ENCODE results near the gene HLA-DQB1. TPM values are rescaled to one million over a fixed set of nuclear protein-coding genes. Genes with fewer than 3 reads are reported as not detected.

HLA-DQB1 gene
- total and polyA plus RNA-seq, 2 donors (not counting 3 experiments of a cell fraction or from before 2014, with no cell fraction given) = not detected

DNA sequence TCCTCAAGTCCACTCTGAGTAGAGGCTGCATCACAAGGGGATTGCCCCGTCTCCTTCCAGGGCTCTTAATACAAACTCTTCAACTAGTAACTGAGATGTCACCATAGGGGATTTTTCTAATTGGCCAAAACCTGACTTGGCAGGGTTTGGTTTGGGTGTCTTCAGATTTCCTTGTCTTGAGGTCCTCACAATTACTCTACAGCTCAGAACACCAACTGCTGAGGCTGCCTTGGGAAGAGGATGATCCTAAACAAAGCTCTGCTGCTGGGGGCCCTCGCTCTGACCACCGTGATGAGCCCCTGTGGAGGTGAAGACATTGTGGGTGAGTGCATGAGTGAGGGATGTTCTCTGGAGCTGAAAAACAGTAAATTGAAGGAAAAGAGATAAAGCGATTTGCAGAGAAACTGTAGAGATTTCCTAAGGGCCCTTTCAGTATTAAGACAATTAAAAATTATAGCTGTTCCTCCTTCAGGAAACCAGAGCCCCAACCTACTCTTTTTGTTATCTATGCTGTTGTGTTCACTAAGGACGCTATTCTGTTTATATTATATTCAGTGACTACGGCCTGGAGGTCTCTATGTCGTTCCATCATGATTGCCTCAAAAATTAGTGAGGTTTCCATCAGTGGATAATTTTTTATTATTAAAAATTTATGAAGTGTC lies 29.1 kb downstream of the HLA-DQB1 start, which contains the start of gene HLA-DQA1:
Gene HLA-DQA1, plus strand, starts transcription at position 188 of the 662 bp plus-strand sequence. Its CDS starts 53 bp downstream, at position 241.
- no TSS peak for BruUV-seq (replicated peaks)
- H3K27ac ChIP-seq (ENCODE audit: insufficient read depth, low read depth, low read length) = no peak within 1 kb of the TSS
- intact Hi-C loops (cut with micrococcal nuclease) = no loop called here
- dilution Hi-C loops (cut with MboI; ENCODE audit: extremely low pct_ligation_motif_present, low sequenced_read_pairs) = no loop called here
- H3K9me1 ChIP-seq (replicated peaks; ENCODE audit: control insufficient read depth, extremely low read depth, insufficient read depth, low read length) = no peaks in the 10 kb centered on the region
- POLR2A ChIA-PET = no interaction called here
- no peak within 1 kb of the TSS for H2AFZ ChIP-seq (ENCODE audit: low read depth, low read length)
- H3K4me3 ChIP-seq (replicated peaks in 1 of 3; ENCODE audit: insufficient read depth in 1 of 3, low read depth in 1 of 3, low read length in 3 of 3) = no peak within 1 kb of the TSS
- no peak within 1 kb of the TSS for H3K9ac ChIP-seq (replicated peaks; ENCODE audit: extremely low read depth, insufficient read depth, low read length)
- TF ChIP-seq, protein P1, sequence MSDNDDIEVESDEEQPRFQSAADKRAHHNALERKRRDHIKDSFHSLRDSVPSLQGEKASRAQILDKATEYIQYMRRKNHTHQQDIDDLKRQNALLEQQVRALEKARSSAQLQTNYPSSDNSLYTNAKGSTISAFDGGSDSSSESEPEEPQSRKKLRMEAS (IDR thresholded peaks at IDR 0.05; ENCODE audit: insufficient read depth, insufficient read length) = no peak
- no peak for TF ChIP-seq MYC (IDR thresholded peaks at IDR 0.05; ENCODE audit: low read depth, low read length)
- no peaks in the 10 kb centered on the region for H3K79me2 ChIP-seq (ENCODE audit: control insufficient read depth, insufficient read depth, low read length)
- DNase-seq (ENCODE audit: low read depth, low spot score) (no peak), FAIRE-seq (no peak)
- no peaks in the 10 kb centered on the region for H3K4me1 ChIP-seq (ENCODE audit: control insufficient read depth, extremely low read depth, insufficient read depth, low read length)
- CTCF ChIA-PET = interaction anchor here (1.3 kb wide), 1 partner anchor 15 kb away, joined by 5 read pairs; no protein-coding TSS in a partner anchor
- H3K4me2 ChIP-seq (ENCODE audit: insufficient read depth, low read length) = no peak within 1 kb of the TSS
- H3K27me3 ChIP-seq (ENCODE audit: control insufficient read depth in 2 of 2, insufficient read depth in 2 of 2, low read length in 2 of 2) = peaks cover 0 to 4% of the 10 kb centered on the region in 2 experiments
- no peaks in the 10 kb centered on the region for H3K36me3 ChIP-seq (ENCODE audit: control insufficient read depth in 2 of 2, extremely low read depth in 1 of 2, insufficient read depth in 2 of 2, low read length in 2 of 2)
- H4K20me1 ChIP-seq (replicated peaks; ENCODE audit: control insufficient read depth, extremely low read depth, insufficient read depth, low read length) = no peaks in the 10 kb centered on the region
- no peaks in the 10 kb centered on the region for H3K9me3 ChIP-seq (replicated peaks; ENCODE audit: control insufficient read depth, insufficient read depth, low read length)

DNA sequence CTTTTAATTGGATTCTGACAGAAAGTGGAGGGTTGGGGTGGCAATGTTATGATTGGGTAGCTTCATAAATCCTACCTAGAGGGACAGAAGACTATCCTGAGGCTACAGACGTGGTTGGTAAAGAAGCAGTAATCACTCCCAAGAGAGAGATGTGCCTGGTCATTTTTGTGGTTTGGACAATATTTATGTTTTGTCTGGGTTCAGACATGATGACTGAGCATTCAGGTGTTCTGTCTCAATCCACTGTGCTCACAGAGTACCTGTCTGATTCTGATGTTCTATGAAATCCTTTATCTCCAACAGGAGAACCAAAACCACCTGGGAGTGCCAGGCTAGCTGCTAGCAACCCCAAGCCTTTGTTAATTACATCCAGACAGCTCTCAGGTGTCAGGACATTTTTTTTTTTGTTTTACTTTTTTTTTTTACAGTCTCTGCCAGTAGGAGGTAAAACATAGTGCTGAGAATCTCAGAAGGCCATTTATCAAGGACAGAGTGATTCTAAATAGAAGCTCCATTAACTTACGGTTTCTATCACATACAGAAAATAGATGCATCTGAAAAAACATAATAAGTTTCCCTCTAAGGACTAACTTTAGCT lies 30.8 kb downstream of the HLA-DQB1 start:
- Histone ChIP-seq H3K4me1 (ENCODE audit: control insufficient read depth, extremely low read depth, insufficient read depth, low read length) (no peaks in the 10 kb centered on the region), H3K36me3 (ENCODE audit: control insufficient read depth in 2 of 2, extremely low read depth in 1 of 2, insufficient read depth in 2 of 2, low read length in 2 of 2) (no peaks in the 10 kb centered on the region), H3K9me1 (replicated peaks; ENCODE audit: control insufficient read depth, extremely low read depth, insufficient read depth, low read length) (no peaks in the 10 kb centered on the region), H3K9ac (replicated peaks; ENCODE audit: extremely low read depth, insufficient read depth, low read length) (no peak overlapping the region), H4K20me1 (replicated peaks; ENCODE audit: control insufficient read depth, extremely low read depth, insufficient read depth, low read length) (no peaks in the 10 kb centered on the region), H3K79me2 (ENCODE audit: control insufficient read depth, insufficient read depth, low read length) (no peaks in the 10 kb centered on the region), H3K4me3 (replicated peaks in 1 of 3; ENCODE audit: insufficient read depth in 1 of 3, low read depth in 1 of 3, low read length in 3 of 3) (no peak overlapping the region), H3K27ac (ENCODE audit: insufficient read depth, low read depth, low read length) (no peak overlapping the region), H3K9me3 (replicated peaks; ENCODE audit: control insufficient read depth, insufficient read depth, low read length) (no peaks in the 10 kb centered on the region), H3K4me2 (ENCODE audit: insufficient read depth, low read length) (no peak overlapping the region), H2AFZ (ENCODE audit: low read depth, low read length) (no peak overlapping the region), H3K27me3 (ENCODE audit: control insufficient read depth in 2 of 2, insufficient read depth in 2 of 2, low read length in 2 of 2) (peaks cover 0 to 4% of the 10 kb centered on the region in 2 experiments)
- TF ChIP-seq, protein P1 (IDR thresholded peaks at IDR 0.05; ENCODE audit: insufficient read depth, insufficient read length) = no peak
- no peak for TF ChIP-seq FOS (IDR thresholded peaks at IDR 0.05; ENCODE audit: borderline replicate concordance, insufficient read depth, low read length)
- no peak for TF ChIP-seq POLR2AphosphoS5 (IDR thresholded peaks at IDR 0.05; ENCODE audit: insufficient read depth, low read depth, low read length)
- no peak for TF ChIP-seq JUN (IDR thresholded peaks at IDR 0.05; ENCODE audit: borderline replicate concordance, insufficient read depth, insufficient read length, low read depth)
- TF ChIP-seq, protein P2, sequence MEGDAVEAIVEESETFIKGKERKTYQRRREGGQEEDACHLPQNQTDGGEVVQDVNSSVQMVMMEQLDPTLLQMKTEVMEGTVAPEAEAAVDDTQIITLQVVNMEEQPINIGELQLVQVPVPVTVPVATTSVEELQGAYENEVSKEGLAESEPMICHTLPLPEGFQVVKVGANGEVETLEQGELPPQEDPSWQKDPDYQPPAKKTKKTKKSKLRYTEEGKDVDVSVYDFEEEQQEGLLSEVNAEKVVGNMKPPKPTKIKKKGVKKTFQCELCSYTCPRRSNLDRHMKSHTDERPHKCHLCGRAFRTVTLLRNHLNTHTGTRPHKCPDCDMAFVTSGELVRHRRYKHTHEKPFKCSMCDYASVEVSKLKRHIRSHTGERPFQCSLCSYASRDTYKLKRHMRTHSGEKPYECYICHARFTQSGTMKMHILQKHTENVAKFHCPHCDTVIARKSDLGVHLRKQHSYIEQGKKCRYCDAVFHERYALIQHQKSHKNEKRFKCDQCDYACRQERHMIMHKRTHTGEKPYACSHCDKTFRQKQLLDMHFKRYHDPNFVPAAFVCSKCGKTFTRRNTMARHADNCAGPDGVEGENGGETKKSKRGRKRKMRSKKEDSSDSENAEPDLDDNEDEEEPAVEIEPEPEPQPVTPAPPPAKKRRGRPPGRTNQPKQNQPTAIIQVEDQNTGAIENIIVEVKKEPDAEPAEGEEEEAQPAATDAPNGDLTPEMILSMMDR (IDR thresholded peaks at IDR 0.05; ENCODE audit: extremely low read depth in 1 of 2, insufficient read depth in 1 of 2, low read depth in 1 of 2, low read length in 2 of 2) = no peak
- TF ChIP-seq GATA2 (IDR thresholded peaks at IDR 0.05; ENCODE audit: insufficient read depth, insufficient read length, low read depth, low read length) = no peak
- no peak for TF ChIP-seq MYC (IDR thresholded peaks at IDR 0.05; ENCODE audit: low read depth, low read length)
- TF ChIP-seq EZH2 (IDR thresholded peaks at IDR 0.05; ENCODE audit: borderline replicate concordance, low read depth, low read length, severe bottlenecking) = no peak
- no peak for TF ChIP-seq POLR2A (IDR thresholded peaks at IDR 0.05; ENCODE audit: low read depth, low read length)
- DNase-seq (ENCODE audit: low read depth, low spot score) = no peak
- dilution Hi-C loops (cut with MboI; ENCODE audit: extremely low pct_ligation_motif_present, low sequenced_read_pairs) (no loop called here), intact Hi-C loops (cut with micrococcal nuclease) (no loop called here)
- ChIA-PET CTCF (interaction anchor here (1.4 kb wide), 1 partner anchor 233 kb away, joined by 5 read pairs; no protein-coding TSS in a partner anchor), POLR2A (no interaction called here)
- no TSS peak for BruUV-seq (replicated peaks)
- FAIRE-seq = no peak
